Vagina (tissue), 2 donors: ENCODE measurements around the gene YTHDC2. TPM values are rescaled to one million over a fixed set of nuclear protein-coding genes. Genes with fewer than 3 reads are reported as not detected.

Source experiments
- DNase-seq, 2 donors: peaks; one replicate each; pipeline ENCODE4 v3.0.0-alpha.2; 2017; ENCODE audit errors: extremely low spot score in 2 of 2
- H3K27ac ChIP-seq: fragments of 200-600 bp; sonication (generic); one replicate; pipeline ENCODE4 v1.5.1; 2019
- H3K27me3 ChIP-seq: fragments of 200-600 bp; sonication (generic); one replicate; pipeline ENCODE4 v1.5.1; 2019
- H3K36me3 ChIP-seq, 2 donors: fragments of 200-600 bp; sonication (generic); one replicate each; pipeline ENCODE4 v1.5.1; 2017 to 2019
- H3K4me1 ChIP-seq: fragments of 200-600 bp; sonication (generic); one replicate; pipeline ENCODE4 v1.5.1; 2019
- H3K4me3 ChIP-seq, 2 donors: fragments of 200-600 bp; sonication (generic); 1 replicate in 1 of 2; 2 replicates in 1 of 2; pipeline ENCODE4 v1.5.1; 2016 to 2019
- H3K9me3 ChIP-seq: fragments of 200-600 bp; sonication (generic); one replicate; pipeline ENCODE4 v1.5.1; 2019
- CTCF ChIP-seq, 3 experiments: fragments of 450-650 bp in 2 of 3; fragments of 200-600 bp in 1 of 3; sonication (generic) in 1 of 3; IDR thresholded peaks; one replicate each; pipeline ENCODE4 v1.5.1; 2017 to 2019; ENCODE audit warnings: antibody characterized with exemption in 3 of 3, mild to moderate bottlenecking in 2 of 3, moderate library complexity in 2 of 3
- POLR2A ChIP-seq, 2 donors: fragments of 450-650 bp; IDR thresholded peaks; one replicate each; pipeline ENCODE4 v1.6.1; 2017; ENCODE audit warnings: antibody characterized with exemption in 2 of 2, mild to moderate bottlenecking in 2 of 2, moderate library complexity in 2 of 2
- POLR2AphosphoS5 ChIP-seq, 2 donors: sonication (generic); formaldehyde crosslinking; IDR thresholded peaks; one replicate each; pipeline ENCODE4 v1.9.0; 2017; ENCODE audit warnings: antibody characterized with exemption in 2 of 2, mild to moderate bottlenecking in 2 of 2, low read depth in 1 of 2; ENCODE audit not compliant: insufficient read depth in 1 of 2
- intact Hi-C: fragments of 100-400 bp; cut with DNase I; formaldehyde crosslinking; loops from one replicate; pipeline ENCODE4 v1.15.1; 2023
- total RNA-seq: library from RNA; depleted of rRNA; stranded (reverse); fragments of >200 nt; gene quantifications from one replicate; pipeline ENCODE4 v1.2.3, GENCODE V29; 2016

The YTHDC2 gene
- total RNA-seq, 1 donor from 2014 or later, result 31.4 TPM

GRCh38 chr5:113487781-113488644, 25.5 kb upstream of the YTHDC2 start, which contains the start of gene MCC:
Gene MCC (minus strand): TSS chr5:113488453.
- no peaks in the 10 kb centered on the region for H3K9me3 ChIP-seq
- no peaks in the 10 kb centered on the region for H3K27me3 ChIP-seq
- peak within 1 kb of the TSS; percentile 76 to 87 for H3K4me3 ChIP-seq
- peaks cover 15% of the 10 kb centered on the region for H3K4me1 ChIP-seq
- intact Hi-C loops, result no loop called here
- peak within 1 kb of the TSS; percentile 69 for H3K27ac ChIP-seq
- DNase-seq, result no peak
- TF ChIP-seq CTCF (IDR thresholded peaks at IDR 0.05) (no peak), POLR2AphosphoS5 (IDR thresholded peaks at IDR 0.05; ENCODE audit: insufficient read depth in 1 of 2, low read depth in 1 of 2) (peak; percentile 29 to 63)
- H3K36me3 ChIP-seq, result no peaks in the 10 kb centered on the region

- Histone ChIP-seq H3K9me3 (no peaks in the 10 kb centered on the region), H3K36me3 (no peaks in the 10 kb centered on the region), H3K27ac (peak overlapping the region; percentile 69), H3K4me1 (peaks cover 15% of the 10 kb centered on the region), H3K4me3 (peak overlapping the region; percentile 76 to 87), H3K27me3 (no peaks in the 10 kb centered on the region)
- intact Hi-C loops, result no loop called here
- TF ChIP-seq CTCF (IDR thresholded peaks at IDR 0.05), result no peak
- TF ChIP-seq POLR2A (IDR thresholded peaks at IDR 0.05), result no peak
- no peak for TF ChIP-seq POLR2AphosphoS5 (IDR thresholded peaks at IDR 0.05; ENCODE audit: insufficient read depth in 1 of 2, low read depth in 1 of 2)
- no peak for DNase-seq
Observed at GRCh38 chr5:113488645-113489184, 24.8 kb upstream of the YTHDC2 start.

- DNase-seq, result no peak
- H3K36me3 ChIP-seq, result no peaks in the 10 kb centered on the region
- H3K4me3 ChIP-seq, result peak overlapping the region; percentile 76 to 87
- H3K27me3 ChIP-seq, result no peaks in the 10 kb centered on the region
- peak overlapping the region; percentile 69 for H3K27ac ChIP-seq
- TF ChIP-seq POLR2AphosphoS5 (IDR thresholded peaks at IDR 0.05; ENCODE audit: insufficient read depth in 1 of 2, low read depth in 1 of 2) (peak in 1 of 2 donors; percentile 83), CTCF (IDR thresholded peaks at IDR 0.05) (no peak), POLR2A (IDR thresholded peaks at IDR 0.05) (no peak)
- intact Hi-C loops, result no loop called here
- H3K4me1 ChIP-seq, result peaks cover 15% of the 10 kb centered on the region
- no peaks in the 10 kb centered on the region for H3K9me3 ChIP-seq
Observed at GRCh38 chr5:113489299-113489698, 24.2 kb upstream of the YTHDC2 start.

- intact Hi-C loops, result no loop called here
- Histone ChIP-seq H3K36me3 (no peaks in the 10 kb centered on the region), H3K27ac (no peak overlapping the region), H3K9me3 (no peaks in the 10 kb centered on the region), H3K27me3 (no peaks in the 10 kb centered on the region), H3K4me3 (no peak overlapping the region), H3K4me1 (peaks cover 15% of the 10 kb centered on the region)
- no peak for TF ChIP-seq CTCF (IDR thresholded peaks at IDR 0.05)
- TF ChIP-seq POLR2AphosphoS5 (IDR thresholded peaks at IDR 0.05; ENCODE audit: insufficient read depth in 1 of 2, low read depth in 1 of 2), result no peak
- DNase-seq, result no peak
Observed at GRCh38 chr5:113490317-113490716, 23.2 kb upstream of the YTHDC2 start.

GRCh38 chr5:113491022-113491421, 22.5 kb upstream of the YTHDC2 start:
- TF ChIP-seq CTCF (IDR thresholded peaks at IDR 0.05) (no peak), POLR2AphosphoS5 (IDR thresholded peaks at IDR 0.05; ENCODE audit: insufficient read depth in 1 of 2, low read depth in 1 of 2) (no peak), POLR2A (IDR thresholded peaks at IDR 0.05) (no peak)
- H3K4me1 ChIP-seq, result peaks cover 15% of the 10 kb centered on the region
- DNase-seq, result no peak
- no peaks in the 10 kb centered on the region for H3K9me3 ChIP-seq
- H3K4me3 ChIP-seq, result no peak overlapping the region
- H3K27me3 ChIP-seq, result no peaks in the 10 kb centered on the region
- H3K27ac ChIP-seq, result no peak overlapping the region
- intact Hi-C loops, result no loop called here
- no peaks in the 10 kb centered on the region for H3K36me3 ChIP-seq
